GM21447 (cell line): Measurements from ENCODE around the gene MOB4.
"Not testable (repeated sequence)": the region's sequence is repeated elsewhere in the genome, so short reads cannot be mapped to it uniquely, and the experiment has no call there.

Experiments used
- ATAC-seq: cut with Tn5 transposase; IDR thresholded peaks from one replicate; pipeline ENCODE4 v1.9.1; 2021; ENCODE audit not compliant: unreplicated experiment

MOB4 gene

GRCh38 chr2:197515739-197516392, at the start of gene MOB4:
MOB4 (plus strand) TSS chr2:197516066; CDS start chr2:197516087, 21 bp downstream.
- peak; percentile 94 for ATAC-seq

- no peak for ATAC-seq
Observed at GRCh38 chr2:197472166-197472565, 43.7 kb upstream of the MOB4 start.

GRCh38 chr2:197477797-197478196, 38.1 kb upstream of the MOB4 start:
- no peak for ATAC-seq

GRCh38 chr2:197480165-197481036, 35.5 kb upstream of the MOB4 start:
- ATAC-seq: no peak

- ATAC-seq: not testable (repeated sequence)
Observed at GRCh38 chr2:197484248-197484647, 31.6 kb upstream of the MOB4 start.

GRCh38 chr2:197486175-197486574, 29.7 kb upstream of the MOB4 start:
- no peak for ATAC-seq

GRCh38 chr2:197487385-197487784, 28.5 kb upstream of the MOB4 start:
- no peak for ATAC-seq

GRCh38 chr2:197495433-197496134, 20.3 kb upstream of the MOB4 start:
- no peak for ATAC-seq

GRCh38 chr2:197496695-197497094, 19.2 kb upstream of the MOB4 start:
- no peak for ATAC-seq

- no peak for ATAC-seq
Observed at GRCh38 chr2:197497326-197497725, 18.5 kb upstream of the MOB4 start.

GRCh38 chr2:197498235-197498936, 17.5 kb upstream of the MOB4 start:
- ATAC-seq: no peak

- peak; percentile 32 for ATAC-seq
Observed at GRCh38 chr2:197498937-197499593, 16.8 kb upstream of the MOB4 start.

GRCh38 chr2:197499594-197500502, 16.0 kb upstream of the MOB4 start, which contains the start of the genes HSPD1 and HSPE1:
HSPD1 (minus strand) TSS chr2:197499840; CDS start chr2:197498848, 992 bp downstream.
HSPE1 (plus strand) TSS chr2:197500379; CDS start chr2:197500437, 58 bp downstream.
- ATAC-seq: peak; percentile 72

- ATAC-seq: peak; percentile 4
Observed at GRCh38 chr2:197500503-197501131, 15.2 kb upstream of the MOB4 start.

GRCh38 chr2:197502201-197502600, 13.7 kb upstream of the MOB4 start:
- ATAC-seq: no peak

- ATAC-seq: no peak
Observed at GRCh38 chr2:197502685-197503084, 13.2 kb upstream of the MOB4 start.

GRCh38 chr2:197504000-197504399, 11.9 kb upstream of the MOB4 start:
- no peak for ATAC-seq

GRCh38 chr2:197504512-197504911, 11.4 kb upstream of the MOB4 start:
- ATAC-seq: no peak

GRCh38 chr2:197506658-197507057, 9.2 kb upstream of the MOB4 start:
- no peak for ATAC-seq
